Measurements from ENCODE around the gene ARL14. TPM values are rescaled to one million over a fixed set of nuclear protein-coding genes. Genes with fewer than 3 reads are reported as not detected.

The ARL14 gene
- total and polyA plus RNA-seq, 2 donors (not counting 3 experiments of a cell fraction or from before 2014, with no cell fraction given) = not detected

GRCh38 chr3:160677459-160677881, 510 bp downstream of the ARL14 start:
- CTCF ChIA-PET = interaction anchor here (1.0 to 1.5 kb wide), 5 partner anchors 8 to 29 kb away, joined by 3 to 6 read pairs (median 4); no protein-coding TSS in a partner anchor
- Histone ChIP-seq H3K9me1 (replicated peaks; ENCODE audit: control insufficient read depth, extremely low read depth, insufficient read depth, low read length) (no peaks in the 10 kb centered on the region), H3K9ac (replicated peaks; ENCODE audit: extremely low read depth, insufficient read depth, low read length) (no peak overlapping the region), H2AFZ (ENCODE audit: low read depth, low read length) (peak overlapping the region; percentile 70), H3K4me3 (replicated peaks in 1 of 3; ENCODE audit: insufficient read depth in 1 of 3, low read depth in 1 of 3, low read length in 3 of 3) (no peak overlapping the region), H3K4me2 (ENCODE audit: insufficient read depth, low read length) (peak overlapping the region; percentile 60), H3K27me3 (ENCODE audit: control insufficient read depth in 2 of 2, insufficient read depth in 2 of 2, low read length in 2 of 2) (no peaks in the 10 kb centered on the region), H3K4me1 (ENCODE audit: control insufficient read depth, extremely low read depth, insufficient read depth, low read length) (peaks cover 19% of the 10 kb centered on the region), H3K9me3 (replicated peaks; ENCODE audit: control insufficient read depth, insufficient read depth, low read length) (no peaks in the 10 kb centered on the region), H3K79me2 (ENCODE audit: control insufficient read depth, insufficient read depth, low read length) (no peaks in the 10 kb centered on the region), H3K36me3 (ENCODE audit: control insufficient read depth in 2 of 2, extremely low read depth in 1 of 2, insufficient read depth in 2 of 2, low read length in 2 of 2) (no peaks in the 10 kb centered on the region), H3K27ac (ENCODE audit: insufficient read depth, low read depth, low read length) (peak overlapping the region; percentile 50), H4K20me1 (replicated peaks; ENCODE audit: control insufficient read depth, extremely low read depth, insufficient read depth, low read length) (no peaks in the 10 kb centered on the region)
- intact Hi-C loops (cut with micrococcal nuclease) (loop anchor here (2.0 kb wide), 1 partner anchor 111 kb away; no protein-coding TSS in a partner anchor), dilution Hi-C loops (cut with MboI; ENCODE audit: extremely low pct_ligation_motif_present, low sequenced_read_pairs) (no loop called here)
- no peak for TF ChIP-seq FOS (IDR thresholded peaks at IDR 0.05; ENCODE audit: borderline replicate concordance, insufficient read depth, low read length)
- TF ChIP-seq EZH2 (IDR thresholded peaks at IDR 0.05; ENCODE audit: borderline replicate concordance, low read depth, low read length, severe bottlenecking) = no peak
- TF ChIP-seq MYC (IDR thresholded peaks at IDR 0.05; ENCODE audit: low read depth, low read length) = no peak
- TF ChIP-seq GATA2 (IDR thresholded peaks at IDR 0.05; ENCODE audit: insufficient read depth, insufficient read length, low read depth, low read length) = no peak
- TF ChIP-seq MAX (IDR thresholded peaks at IDR 0.05; ENCODE audit: insufficient read depth, insufficient read length) = no peak
- DNase-seq (ENCODE audit: low read depth, low spot score) = peak; percentile 30
- POLR2A ChIA-PET = no interaction called here
- BruUV-seq (replicated peaks) = TSS peak; percentile 86
- FAIRE-seq = no peak

- TF ChIP-seq POLR2AphosphoS5 (IDR thresholded peaks at IDR 0.05; ENCODE audit: insufficient read depth, low read depth, low read length) (no peak), JUN (IDR thresholded peaks at IDR 0.05; ENCODE audit: borderline replicate concordance, insufficient read depth, insufficient read length, low read depth) (no peak), MAX (IDR thresholded peaks at IDR 0.05; ENCODE audit: insufficient read depth, insufficient read length) (no peak), EZH2 (IDR thresholded peaks at IDR 0.05; ENCODE audit: borderline replicate concordance, low read depth, low read length, severe bottlenecking) (no peak), GATA2 (IDR thresholded peaks at IDR 0.05; ENCODE audit: insufficient read depth, insufficient read length, low read depth, low read length) (no peak), CTCF (IDR thresholded peaks at IDR 0.05; ENCODE audit: extremely low read depth in 1 of 2, insufficient read depth in 1 of 2, low read depth in 1 of 2, low read length in 2 of 2) (no peak), POLR2A (IDR thresholded peaks at IDR 0.05; ENCODE audit: low read depth, low read length) (no peak), FOS (IDR thresholded peaks at IDR 0.05; ENCODE audit: borderline replicate concordance, insufficient read depth, low read length) (no peak), MYC (IDR thresholded peaks at IDR 0.05; ENCODE audit: low read depth, low read length) (no peak)
- Histone ChIP-seq H3K9me3 (replicated peaks; ENCODE audit: control insufficient read depth, insufficient read depth, low read length) (no peaks in the 10 kb centered on the region), H3K9me1 (replicated peaks; ENCODE audit: control insufficient read depth, extremely low read depth, insufficient read depth, low read length) (no peaks in the 10 kb centered on the region), H3K79me2 (ENCODE audit: control insufficient read depth, insufficient read depth, low read length) (no peaks in the 10 kb centered on the region), H3K27me3 (ENCODE audit: control insufficient read depth in 2 of 2, insufficient read depth in 2 of 2, low read length in 2 of 2) (no peaks in the 10 kb centered on the region), H3K4me2 (ENCODE audit: insufficient read depth, low read length) (no peak overlapping the region), H4K20me1 (replicated peaks; ENCODE audit: control insufficient read depth, extremely low read depth, insufficient read depth, low read length) (no peaks in the 10 kb centered on the region), H3K27ac (ENCODE audit: insufficient read depth, low read depth, low read length) (no peak overlapping the region), H2AFZ (ENCODE audit: low read depth, low read length) (no peak overlapping the region), H3K4me3 (replicated peaks in 1 of 3; ENCODE audit: insufficient read depth in 1 of 3, low read depth in 1 of 3, low read length in 3 of 3) (no peak overlapping the region), H3K9ac (replicated peaks; ENCODE audit: extremely low read depth, insufficient read depth, low read length) (no peak overlapping the region), H3K36me3 (ENCODE audit: control insufficient read depth in 2 of 2, extremely low read depth in 1 of 2, insufficient read depth in 2 of 2, low read length in 2 of 2) (no peaks in the 10 kb centered on the region), H3K4me1 (ENCODE audit: control insufficient read depth, extremely low read depth, insufficient read depth, low read length) (peaks cover 19% of the 10 kb centered on the region)
- no TSS peak for BruUV-seq (replicated peaks)
- ChIA-PET POLR2A (no interaction called here), CTCF (interaction anchor here (0.7 to 1.6 kb wide), 7 partner anchors 9 to 29 kb away, joined by 3 to 8 read pairs (median 4); no protein-coding TSS in a partner anchor)
- intact Hi-C loops (cut with micrococcal nuclease) (no loop called here), dilution Hi-C loops (cut with MboI; ENCODE audit: extremely low pct_ligation_motif_present, low sequenced_read_pairs) (no loop called here)
- peak; percentile 59 for DNase-seq (ENCODE audit: low read depth, low spot score)
- FAIRE-seq = no peak
Measured at GRCh38 chr3:160678292-160678842, 1.4 kb downstream of the ARL14 start.
